H9 (cell line): Measurements from ENCODE around the gene CASP12. TPM values are rescaled to one million over a fixed set of nuclear protein-coding genes. Genes with fewer than 3 reads are reported as not detected.
A peak's percentile ranks its signal among the peaks of the same experiment; 100 is the strongest.

ENCODE experiments used
- DNase-seq: peaks from one replicate; pipeline ENCODE4 v3.0.0-alpha.2; 2017
- H2AFZ ChIP-seq: one replicate; pipeline ENCODE4 v1.6.1; 2013; ENCODE audit warnings: mild to moderate bottlenecking, low read length, control low read depth, moderate library complexity
- H2AK5ac ChIP-seq: 2 replicates; pipeline ENCODE4 v1.6.1; 2013; ENCODE audit warnings: low read length, control low read depth, mixed read lengths; ENCODE audit not compliant: insufficient read length
- H2BK120ac ChIP-seq: one replicate; pipeline ENCODE4 v1.6.1; 2013; ENCODE audit warnings: low read depth, mild to moderate bottlenecking, low read length, control low read depth, inconsistent platforms; ENCODE audit not compliant: poor library complexity, severe bottlenecking
- H2BK12ac ChIP-seq: 2 replicates; pipeline ENCODE4 v1.6.1; 2013; ENCODE audit warnings: low read length, control low read depth, mixed read lengths, low read depth; ENCODE audit not compliant: insufficient read length
- H2BK15ac ChIP-seq: 2 replicates; pipeline ENCODE4 v1.6.1; 2013; ENCODE audit warnings: low read depth, low read length, control low read depth
- H2BK20ac ChIP-seq: one replicate; pipeline ENCODE4 v1.6.1; 2013; ENCODE audit warnings: low read depth, mild to moderate bottlenecking, low read length, control low read depth, inconsistent platforms; ENCODE audit not compliant: poor library complexity, severe bottlenecking
- H2BK5ac ChIP-seq: 2 replicates; pipeline ENCODE4 v1.6.1; 2013; ENCODE audit warnings: low read length, control low read depth, mixed read lengths; ENCODE audit not compliant: insufficient read length
- H3K14ac ChIP-seq: 2 replicates; pipeline ENCODE4 v1.6.1; 2013; ENCODE audit warnings: low read length, control low read depth; ENCODE audit not compliant: insufficient read depth
- H3K18ac ChIP-seq: 2 replicates; pipeline ENCODE4 v1.6.1; 2013; ENCODE audit warnings: low read depth, mild to moderate bottlenecking, mixed read lengths, low read length, control low read depth; ENCODE audit not compliant: insufficient read length
- H3K23ac ChIP-seq: 2 replicates; pipeline ENCODE4 v1.6.1; 2013; ENCODE audit warnings: low read length, control low read depth, mixed read lengths, low read depth; ENCODE audit not compliant: insufficient read length
- H3K23me2 ChIP-seq: 2 replicates; pipeline ENCODE4 v1.6.1; 2013; ENCODE audit warnings: low read depth, mild to moderate bottlenecking, mixed read lengths, low read length, control low read depth; ENCODE audit not compliant: insufficient read length, poor library complexity, severe bottlenecking
- H3K27ac ChIP-seq: 2 replicates; pipeline ENCODE4 v1.5.1; 2013; ENCODE audit warnings: low read length, control low read depth, mixed read lengths, low read depth; ENCODE audit not compliant: insufficient read length
- H3K27me3 ChIP-seq: 2 replicates; pipeline ENCODE4 v1.6.1; 2013; ENCODE audit warnings: low read length, control low read depth, inconsistent platforms; ENCODE audit not compliant: insufficient read depth
- H3K4ac ChIP-seq: 2 replicates; pipeline ENCODE4 v1.6.1; 2013; ENCODE audit warnings: low read depth, mild to moderate bottlenecking, control low read depth, inconsistent platforms, low read length, moderate library complexity
- H3K4me1 ChIP-seq: 2 replicates; pipeline ENCODE4 v1.6.1; 2013; ENCODE audit warnings: low read length, control low read depth, inconsistent platforms; ENCODE audit not compliant: insufficient read depth
- H3K4me2 ChIP-seq: 2 replicates; pipeline ENCODE4 v1.6.1; 2013; ENCODE audit warnings: low read length, control low read depth, mixed read lengths; ENCODE audit not compliant: insufficient read length, insufficient read depth
- H3K56ac ChIP-seq: 2 replicates; pipeline ENCODE4 v1.6.1; 2013; ENCODE audit warnings: low read depth, mild to moderate bottlenecking, mixed read lengths, low read length, control low read depth; ENCODE audit not compliant: insufficient read length
- H3K79me1 ChIP-seq: 2 replicates; pipeline ENCODE4 v1.6.1; 2013; ENCODE audit warnings: low read depth, mild to moderate bottlenecking, moderate library complexity, low read length, control low read depth, inconsistent platforms; ENCODE audit not compliant: insufficient read depth, poor library complexity, severe bottlenecking
- H3K79me2 ChIP-seq: 2 replicates; pipeline ENCODE4 v1.6.1; 2013; ENCODE audit warnings: low read length, control low read depth, inconsistent platforms; ENCODE audit not compliant: insufficient read depth
- H3K9ac ChIP-seq: 2 replicates; pipeline ENCODE4 v1.6.1; 2013; ENCODE audit warnings: low read length, control low read depth, mixed read lengths; ENCODE audit not compliant: insufficient read length; ENCODE audit errors: extremely low read depth
- H3K9me3 ChIP-seq: one replicate; pipeline ENCODE4 v1.6.1; 2013; ENCODE audit warnings: low read depth, low read length, inconsistent platforms; ENCODE audit not compliant: control insufficient read depth
- H3T11ph ChIP-seq: one replicate; pipeline ENCODE4 v1.6.1; 2013; ENCODE audit warnings: mild to moderate bottlenecking, low read length, control low read depth, inconsistent platforms
- H4K20me1 ChIP-seq: one replicate; pipeline ENCODE4 v1.6.1; 2013; ENCODE audit not compliant: control insufficient read depth, insufficient read length, insufficient read depth
- H4K5ac ChIP-seq: 2 replicates; pipeline ENCODE4 v1.6.1; 2013; ENCODE audit warnings: low read depth, mild to moderate bottlenecking, mixed read lengths, low read length, control low read depth; ENCODE audit not compliant: insufficient read length
- H4K8ac ChIP-seq: replicated peaks from 2 replicates; pipeline ENCODE4 v1.6.1; 2013; ENCODE audit warnings: low read length, control low read depth, mixed read lengths, low read depth; ENCODE audit not compliant: insufficient read length
- H4K91ac ChIP-seq: 2 replicates; pipeline ENCODE4 v1.6.1; 2013; ENCODE audit warnings: low read depth, mild to moderate bottlenecking, moderate library complexity, mixed read lengths, low read length, control low read depth; ENCODE audit not compliant: insufficient read length
- H3K27ac Mint-ChIP-seq, 3 experiments: 2 replicates in 2 of 3; 3 replicates in 1 of 3; pipeline ENCODE4 v1.8.0; 2020 to 2021; ENCODE audit warnings: mixed read lengths in 3 of 3, mild to moderate bottlenecking in 1 of 3, moderate library complexity in 1 of 3
- H3K27me3 Mint-ChIP-seq: 2 replicates; pipeline ENCODE4 v1.8.0; 2021; ENCODE audit warnings: low read depth, mild to moderate bottlenecking, moderate library complexity, mixed read lengths
- H3K36me3 Mint-ChIP-seq, 3 experiments: 2 replicates in 2 of 3; 3 replicates in 1 of 3; pipeline ENCODE4 v1.8.0; 2020 to 2021; ENCODE audit warnings: low read depth in 3 of 3, mixed read lengths in 3 of 3; ENCODE audit not compliant: insufficient read depth in 1 of 3
- H3K4me1 Mint-ChIP-seq, 2 experiments: 2 replicates each; pipeline ENCODE4 v1.8.0; 2020; ENCODE audit warnings: mixed read lengths in 2 of 2
- H3K4me3 Mint-ChIP-seq, 2 experiments: 2 replicates in 1 of 2; 3 replicates in 1 of 2; pipeline ENCODE4 v1.8.0; 2020 to 2021; ENCODE audit warnings: mild to moderate bottlenecking in 2 of 2, mixed read lengths in 2 of 2, moderate library complexity in 1 of 2
- H3K9me3 Mint-ChIP-seq, 2 experiments: 2 replicates in 1 of 2; 3 replicates in 1 of 2; pipeline ENCODE4 v1.8.0; 2020; ENCODE audit warnings: mild to moderate bottlenecking in 2 of 2, mixed read lengths in 2 of 2, moderate library complexity in 1 of 2
- WGBS: extraction: QIAGEN DNeasy Blood & Tissue Kit; methylation state at CpG from one replicate; pipeline ENCODE4 v1.1.7; 2013; ENCODE audit warnings: missing lambda C conversion rate, low lambda C conversion rate, mixed read lengths; ENCODE audit not compliant: insufficient read length; ENCODE audit errors: extremely low coverage; 5-methylcytosine and 5-hydroxymethylcytosine counted together
- total RNA-seq: library from RNA; stranded (reverse); gene quantifications from 2 replicates; pipeline ENCODE4 v1.2.1, GENCODE V29; 2021
- TF ChIP-seq, protein P1 (sequence below): fragments of 200-600 bp; sonication (generic); conservative IDR thresholded peaks from 3 replicates; pipeline ENCODE4 v1.8.0; 2021; ENCODE audit warnings: antibody characterized with exemption, mild to moderate bottlenecking

CASP12 gene
- total RNA-seq, 1 experiment from 2014 or later: not detected

DNA sequence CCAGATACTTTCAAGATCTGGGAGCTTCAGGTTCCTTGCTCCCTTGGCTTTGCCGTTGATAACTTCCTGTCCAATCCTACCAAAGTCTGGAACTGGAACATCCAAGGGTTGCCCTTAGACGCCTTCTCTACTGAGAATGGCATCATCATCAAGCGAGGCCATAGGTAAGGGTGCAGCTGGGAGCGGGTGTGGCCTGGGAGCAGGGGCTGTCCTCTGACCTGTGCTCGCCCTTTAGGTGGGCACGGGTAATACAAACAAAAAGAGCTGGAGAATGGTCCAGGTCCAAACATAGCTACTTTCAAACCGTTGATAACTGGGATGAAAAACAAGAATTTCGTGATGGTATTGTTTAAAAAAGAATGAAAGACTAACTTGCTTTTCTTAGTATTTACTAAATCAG is 25.0 kb downstream of the CASP12 start:
- no peak overlapping the region for H3K4me3 Mint-ChIP-seq
- H4K8ac ChIP-seq: no peak overlapping the region
- no peak overlapping the region for H3K27ac Mint-ChIP-seq
- DNase-seq: peak; percentile 37
- H3K56ac ChIP-seq: no peak overlapping the region
- H2BK5ac ChIP-seq: no peak overlapping the region
- H3K18ac ChIP-seq: no peak overlapping the region
- no peaks in the 10 kb centered on the region for H3K9me3 ChIP-seq
- H3K14ac ChIP-seq: no peak overlapping the region
- no peak overlapping the region for H2BK20ac ChIP-seq
- no peak overlapping the region for H3T11ph ChIP-seq
- no peak overlapping the region for H4K91ac ChIP-seq
- H3K27ac ChIP-seq: no peak overlapping the region
- H2BK120ac ChIP-seq: no peak overlapping the region
- no peak overlapping the region for H3K9ac ChIP-seq
- TF ChIP-seq, protein P1, sequence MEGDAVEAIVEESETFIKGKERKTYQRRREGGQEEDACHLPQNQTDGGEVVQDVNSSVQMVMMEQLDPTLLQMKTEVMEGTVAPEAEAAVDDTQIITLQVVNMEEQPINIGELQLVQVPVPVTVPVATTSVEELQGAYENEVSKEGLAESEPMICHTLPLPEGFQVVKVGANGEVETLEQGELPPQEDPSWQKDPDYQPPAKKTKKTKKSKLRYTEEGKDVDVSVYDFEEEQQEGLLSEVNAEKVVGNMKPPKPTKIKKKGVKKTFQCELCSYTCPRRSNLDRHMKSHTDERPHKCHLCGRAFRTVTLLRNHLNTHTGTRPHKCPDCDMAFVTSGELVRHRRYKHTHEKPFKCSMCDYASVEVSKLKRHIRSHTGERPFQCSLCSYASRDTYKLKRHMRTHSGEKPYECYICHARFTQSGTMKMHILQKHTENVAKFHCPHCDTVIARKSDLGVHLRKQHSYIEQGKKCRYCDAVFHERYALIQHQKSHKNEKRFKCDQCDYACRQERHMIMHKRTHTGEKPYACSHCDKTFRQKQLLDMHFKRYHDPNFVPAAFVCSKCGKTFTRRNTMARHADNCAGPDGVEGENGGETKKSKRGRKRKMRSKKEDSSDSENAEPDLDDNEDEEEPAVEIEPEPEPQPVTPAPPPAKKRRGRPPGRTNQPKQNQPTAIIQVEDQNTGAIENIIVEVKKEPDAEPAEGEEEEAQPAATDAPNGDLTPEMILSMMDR: peak; percentile 42; the same call in 2 of the 3 replicates
- no peaks in the 10 kb centered on the region for H3K79me1 ChIP-seq
- H2BK12ac ChIP-seq: no peak overlapping the region
- peaks cover 6 to 7% of the 10 kb centered on the region in 2 experiments for H3K4me1 Mint-ChIP-seq
- H3K4ac ChIP-seq: no peak overlapping the region
- H2BK15ac ChIP-seq: no peak overlapping the region
- WGBS: no CpG with 5 or more reads among the region's 8 CpGs
- no peak overlapping the region for H3K23ac ChIP-seq
- no peaks in the 10 kb centered on the region for H3K23me2 ChIP-seq
- H3K9me3 Mint-ChIP-seq: peaks cover 0 to 5% of the 10 kb centered on the region in 2 experiments; a peak in 3 of 5 replicates
- H3K36me3 Mint-ChIP-seq: 0 out of 7 replicates have a peak, but pooled peaks cover 0 to 3% (median 0%) of the 10 kb centered on the region in 3 experiments
- no peaks in the 10 kb centered on the region for H3K27me3 ChIP-seq
- no peak overlapping the region for H2AFZ ChIP-seq
- H2AK5ac ChIP-seq: no peak overlapping the region
- H3K27me3 Mint-ChIP-seq: no peaks in the 10 kb centered on the region
- H4K5ac ChIP-seq: no peak overlapping the region
- no peaks in the 10 kb centered on the region for H3K79me2 ChIP-seq
- no peaks in the 10 kb centered on the region for H3K4me1 ChIP-seq
- no peaks in the 10 kb centered on the region for H4K20me1 ChIP-seq
- no peak overlapping the region for H3K4me2 ChIP-seq
